Stimulated activated naive CD8-positive, alpha-beta T cell treated with anti-CD3 and anti-CD28 coated beads, Interleukin-15, amount 100 ng/mL, for 72 hours (primary cell): Measurements from ENCODE around the gene RCAN3.
"Not testable (repeated sequence)": the region's sequence is repeated elsewhere in the genome, so short reads cannot be mapped to it uniquely, and the experiment has no call there.

Experiments used
- ATAC-seq: fragments of 150-1000 bp; cut with Tn5 transposase; 2 replicates; pipeline ENCODE4 v1.10.0; 2021; ENCODE audit warnings: mild to moderate bottlenecking, moderate library complexity
- DNase-seq, 2 donors: peaks; one replicate each; pipeline ENCODE4 v3.0.0; 2021 to 2022
- H3K27ac Mint-ChIP-seq, 2 donors: one replicate each; pipeline ENCODE4 v1.8.0; 2022; ENCODE audit warnings: mild to moderate bottlenecking in 2 of 2, mixed read lengths in 2 of 2, moderate library complexity in 2 of 2
- H3K27me3 Mint-ChIP-seq: one replicate; pipeline ENCODE4 v1.8.0; 2022; ENCODE audit warnings: mixed read lengths
- H3K4me1 Mint-ChIP-seq: one replicate; pipeline ENCODE4 v1.8.0; 2022; ENCODE audit warnings: mild to moderate bottlenecking, mixed read lengths
- H3K4me3 Mint-ChIP-seq, 2 donors: one replicate each; pipeline ENCODE4 v1.8.0; 2022; ENCODE audit warnings: mild to moderate bottlenecking in 2 of 2, mixed read lengths in 2 of 2, moderate library complexity in 1 of 2
- H3K9me3 Mint-ChIP-seq, 2 donors: one replicate each; pipeline ENCODE4 v1.8.0; 2022; ENCODE audit warnings: mixed read lengths in 2 of 2

RCAN3 gene

GRCh38 chr1:24476571-24476970 is 26.1 kb upstream of the RCAN3 start:
- ATAC-seq: no peak
- H3K4me3 Mint-ChIP-seq: peak overlapping the region in 1 of 2 donors; percentile 10

GRCh38 chr1:24477309-24477708 is 25.3 kb upstream of the RCAN3 start:
- no peak for DNase-seq
- Mint-ChIP-seq H3K4me3 (no peak overlapping the region), H3K27me3 (no peaks in the 10 kb centered on the region), H3K27ac (no peak overlapping the region), H3K4me1 (peaks cover 49% of the 10 kb centered on the region), H3K9me3 (no peaks in the 10 kb centered on the region)
- no peak for ATAC-seq

More at GRCh38 chr1:24476571-24476970, 26.1 kb upstream of the RCAN3 start:
- peak overlapping the region in 1 of 2 donors; percentile 31 for H3K27ac Mint-ChIP-seq
- H3K27me3 Mint-ChIP-seq: no peaks in the 10 kb centered on the region
- H3K4me1 Mint-ChIP-seq: peaks cover 42% of the 10 kb centered on the region
- no peak for DNase-seq
- no peaks in the 10 kb centered on the region for H3K9me3 Mint-ChIP-seq

DNA sequence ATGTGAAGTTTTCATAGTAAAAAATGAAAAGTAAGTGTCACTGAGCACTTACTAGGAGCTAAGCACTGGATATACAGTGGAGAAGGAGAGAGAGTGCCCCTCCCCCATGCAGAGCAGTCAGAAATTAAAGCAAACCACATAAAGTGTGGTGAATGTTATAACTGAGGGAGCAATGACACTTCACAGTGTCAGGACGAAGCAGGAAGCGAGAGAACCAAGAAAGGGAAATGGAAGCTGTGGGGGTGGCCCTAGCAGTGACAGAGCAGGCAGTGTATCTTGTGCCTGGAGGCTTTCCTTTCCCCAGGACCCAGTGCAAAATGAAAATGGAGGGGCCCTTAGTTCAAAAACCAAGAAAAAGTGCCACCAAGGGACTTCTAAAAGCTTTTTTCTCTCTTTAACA is 21.5 kb upstream of the RCAN3 start:
- ATAC-seq (peak; percentile 72), DNase-seq (peak in 1 of 2 donors; percentile 62)
- Mint-ChIP-seq H3K27ac (peak overlapping the region; percentile 77 to 96), H3K4me1 (peaks cover 85% of the 10 kb centered on the region), H3K4me3 (peak overlapping the region; percentile 55 to 72), H3K9me3 (no peaks in the 10 kb centered on the region), H3K27me3 (no peaks in the 10 kb centered on the region)

DNA sequence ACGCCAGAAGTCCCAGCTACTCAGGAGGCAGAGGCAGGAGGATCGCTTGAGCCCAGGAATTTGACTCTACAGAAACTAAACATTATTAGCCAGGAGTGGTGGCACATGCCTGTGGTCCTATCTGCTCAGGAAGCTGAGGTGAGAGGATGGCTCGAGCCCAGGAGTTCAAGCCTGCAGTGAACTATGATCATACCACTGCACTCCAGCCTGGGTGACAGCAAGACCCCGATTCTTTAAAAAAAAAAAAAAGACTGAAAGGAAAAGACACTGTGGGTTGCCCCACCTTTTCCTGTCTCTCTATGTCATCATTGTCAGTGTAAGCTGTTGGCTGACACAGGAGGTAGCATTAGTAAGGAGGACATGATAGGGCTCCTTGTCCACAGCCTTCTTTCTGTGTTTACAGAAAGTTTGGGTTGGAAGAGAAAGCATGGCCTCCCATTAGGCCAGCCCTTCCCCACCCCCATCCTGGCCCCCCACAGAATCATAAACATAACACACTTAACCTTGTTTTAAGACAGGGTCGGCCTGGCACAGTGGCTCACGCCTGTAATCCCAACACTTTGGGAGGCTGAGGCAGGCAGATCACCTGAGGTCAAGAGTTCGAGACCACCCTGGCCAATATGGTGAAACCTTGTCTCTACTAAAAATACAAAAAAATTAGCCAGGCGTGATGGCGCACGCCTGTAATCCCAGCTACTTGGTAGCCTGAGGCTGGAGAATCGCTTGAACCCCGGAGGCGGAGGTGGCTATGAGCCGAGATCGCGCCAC is 20.6 kb upstream of the RCAN3 start:
- H3K27ac Mint-ChIP-seq: peak overlapping the region; percentile 95 to 96
- peak overlapping the region; percentile 55 to 72 for H3K4me3 Mint-ChIP-seq
- DNase-seq: peak in 1 of 2 donors; percentile 38
- no peaks in the 10 kb centered on the region for H3K27me3 Mint-ChIP-seq
- no peaks in the 10 kb centered on the region for H3K9me3 Mint-ChIP-seq
- peaks cover 86% of the 10 kb centered on the region for H3K4me1 Mint-ChIP-seq
- peak; percentile 67 for ATAC-seq

GRCh38 chr1:24483441-24483840 is 19.2 kb upstream of the RCAN3 start:
- H3K27ac Mint-ChIP-seq: peak overlapping the region in 1 of 2 donors; percentile 96
- ATAC-seq: peak; percentile 63
- peaks cover 89% of the 10 kb centered on the region for H3K4me1 Mint-ChIP-seq
- no peaks in the 10 kb centered on the region for H3K27me3 Mint-ChIP-seq
- peak; percentile 40 to 53 for DNase-seq
- peak overlapping the region; percentile 49 to 53 for H3K4me3 Mint-ChIP-seq
- H3K9me3 Mint-ChIP-seq: no peaks in the 10 kb centered on the region

DNA sequence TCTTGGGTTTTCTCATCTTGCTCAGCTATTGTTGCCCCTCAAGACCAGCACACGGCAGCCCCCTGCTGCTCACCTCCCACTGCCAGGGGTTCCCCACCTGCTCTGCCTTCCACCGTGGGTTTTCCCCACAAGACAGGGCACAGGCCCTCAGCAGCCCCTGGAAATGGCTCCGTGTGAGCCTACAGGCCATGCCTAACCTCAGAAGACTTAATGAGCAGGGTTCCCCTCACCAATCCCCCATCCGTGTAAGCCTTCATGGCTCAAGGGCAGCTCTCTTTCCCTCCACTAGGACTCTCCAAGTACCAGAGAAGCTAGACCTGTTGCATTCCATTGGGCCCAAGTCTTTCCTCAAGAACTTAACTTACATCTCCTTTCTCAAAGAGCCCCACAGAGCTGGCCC is 18.4 kb upstream of the RCAN3 start:
- ATAC-seq (peak; percentile 57), DNase-seq (peak; percentile 28 to 58)
- H3K27ac Mint-ChIP-seq: peak overlapping the region; percentile 95 to 96
- peaks cover 91% of the 10 kb centered on the region for H3K4me1 Mint-ChIP-seq
- no peaks in the 10 kb centered on the region for H3K9me3 Mint-ChIP-seq
- peak overlapping the region; percentile 65 to 74 for H3K4me3 Mint-ChIP-seq
- no peaks in the 10 kb centered on the region for H3K27me3 Mint-ChIP-seq

- DNase-seq (peak; percentile 26 to 35), ATAC-seq (no peak)
- H3K4me3 Mint-ChIP-seq: peak overlapping the region; percentile 89 to 91
- H3K27ac Mint-ChIP-seq: peak overlapping the region; percentile 94
- H3K27me3 Mint-ChIP-seq: no peaks in the 10 kb centered on the region
- peaks cover 0 to 10% of the 10 kb centered on the region in 2 donors for H3K9me3 Mint-ChIP-seq
- peaks cover 83% of the 10 kb centered on the region for H3K4me1 Mint-ChIP-seq
Measured at GRCh38 chr1:24486331-24487065, 16.1 kb upstream of the RCAN3 start.

GRCh38 chr1:24487455-24487854 is 15.2 kb upstream of the RCAN3 start:
- H3K27ac Mint-ChIP-seq: peak overlapping the region; percentile 94
- H3K9me3 Mint-ChIP-seq: peaks cover 0 to 10% of the 10 kb centered on the region in 2 donors
- peaks cover 81% of the 10 kb centered on the region for H3K4me1 Mint-ChIP-seq
- ATAC-seq: no peak
- no peaks in the 10 kb centered on the region for H3K27me3 Mint-ChIP-seq
- peak overlapping the region; percentile 89 to 91 for H3K4me3 Mint-ChIP-seq
- DNase-seq: no peak

- not testable (repeated sequence) for H3K27me3 Mint-ChIP-seq, H3K9me3 Mint-ChIP-seq
- ATAC-seq: peak; percentile 70
- peak; percentile 47 to 73 for DNase-seq
- Mint-ChIP-seq H3K27ac (peak overlapping the region; percentile 94), H3K4me1 (peaks cover 80% of the 10 kb centered on the region), H3K4me3 (peak overlapping the region; percentile 89 to 91)
Measured at GRCh38 chr1:24488159-24488558, 14.5 kb upstream of the RCAN3 start.

DNA sequence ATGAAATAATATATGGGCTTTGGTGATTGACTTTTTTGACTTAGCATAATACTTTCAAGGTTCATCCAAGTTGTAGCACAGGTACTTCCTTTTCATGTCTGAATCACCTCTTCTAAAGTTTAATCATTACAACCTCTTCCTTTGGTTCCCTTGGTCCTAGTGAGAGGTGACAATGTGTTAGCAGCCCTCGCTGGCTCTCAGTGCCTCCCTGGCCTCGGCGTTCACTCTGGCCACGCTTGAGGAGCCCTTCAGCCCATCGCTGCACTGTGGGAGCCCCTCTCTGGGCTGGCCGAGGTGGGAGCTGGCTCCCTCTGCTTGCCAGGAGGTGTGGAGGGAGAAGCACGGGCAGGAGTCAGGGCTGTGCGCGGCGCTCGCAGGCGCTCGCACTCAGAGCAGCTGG is 13.0 kb upstream of the RCAN3 start:
- no peak overlapping the region for H3K4me3 Mint-ChIP-seq
- peaks cover 65% of the 10 kb centered on the region for H3K4me1 Mint-ChIP-seq
- H3K27me3 Mint-ChIP-seq: no peaks in the 10 kb centered on the region
- H3K27ac Mint-ChIP-seq: no peak overlapping the region
- ATAC-seq (no peak), DNase-seq (no peak)
- peaks cover 0 to 10% of the 10 kb centered on the region in 2 donors for H3K9me3 Mint-ChIP-seq

DNA sequence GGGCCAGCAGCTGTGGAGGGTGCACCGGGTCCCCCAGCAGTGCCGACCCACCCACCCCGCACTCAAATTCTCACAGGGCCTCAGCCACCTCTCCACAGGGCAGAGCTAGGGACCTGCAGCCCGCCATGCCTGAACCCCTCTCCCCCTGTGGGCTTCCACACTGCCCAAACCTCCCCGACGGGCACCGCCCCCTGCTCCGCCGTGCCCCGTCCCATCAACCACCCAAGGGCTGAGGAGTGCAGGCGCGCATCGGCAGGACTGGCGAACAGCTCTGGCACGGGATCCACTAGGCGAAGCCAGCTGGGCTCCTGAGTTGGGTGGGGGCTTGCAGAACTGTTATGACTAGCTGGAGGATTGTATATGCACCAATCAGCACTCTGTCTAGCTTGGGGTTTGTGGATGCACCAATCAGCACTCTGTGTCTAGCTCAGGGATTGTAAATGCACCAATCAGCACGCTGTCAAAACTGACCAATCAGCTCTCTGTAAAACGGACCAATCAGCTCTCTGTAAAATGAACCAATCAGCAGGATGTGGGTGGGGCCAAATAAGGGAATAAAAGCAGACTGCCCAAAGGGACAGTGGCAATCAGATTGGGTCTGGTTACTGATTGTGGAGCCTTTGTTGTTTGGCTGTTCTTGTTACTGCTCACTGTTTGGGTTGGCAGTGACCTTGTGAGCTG is 12.4 kb upstream of the RCAN3 start:
- Mint-ChIP-seq H3K27ac (peak overlapping the region in 1 of 2 donors; percentile 42), H3K4me1 (peaks cover 60% of the 10 kb centered on the region)
- no peak for ATAC-seq

DNA sequence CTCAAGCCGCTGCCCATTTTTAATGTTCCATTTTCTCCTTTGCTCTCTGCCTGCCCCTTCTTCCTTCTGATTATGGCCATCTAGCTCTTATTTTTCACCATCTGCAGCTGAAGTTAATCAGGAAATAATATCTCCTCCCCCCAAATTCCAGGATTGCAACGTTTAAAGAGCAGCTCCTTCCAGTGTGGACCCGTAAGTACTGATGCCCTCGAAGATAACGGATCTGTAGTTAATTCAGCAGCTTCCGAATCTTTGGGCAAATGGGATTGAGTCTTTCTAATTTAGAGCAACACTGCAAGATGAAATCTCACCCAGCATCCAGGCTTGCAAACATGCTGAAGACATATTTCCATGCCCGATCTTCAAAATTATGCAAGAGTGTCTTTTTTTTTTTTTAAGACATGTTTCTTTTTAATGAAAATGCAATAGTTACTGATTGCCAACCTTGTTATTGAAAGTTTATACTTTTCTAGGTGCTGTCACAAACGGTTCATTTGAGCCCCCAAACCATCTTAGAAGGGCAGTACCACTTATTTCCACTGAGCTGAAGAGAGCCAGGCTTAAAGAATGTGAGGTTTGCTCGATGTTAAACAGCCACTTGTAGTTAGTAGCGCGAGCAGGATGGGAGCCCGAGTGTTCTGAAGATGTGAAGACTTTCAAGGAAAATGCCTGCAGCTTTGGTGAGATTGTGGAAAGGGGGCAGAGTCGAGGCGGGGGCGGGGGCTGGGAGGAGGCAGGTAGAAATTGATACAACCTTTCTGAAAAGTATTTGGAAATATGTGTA is 10.9 kb upstream of the RCAN3 start:
- Mint-ChIP-seq H3K9me3 (peaks cover 0 to 10% of the 10 kb centered on the region in 2 donors), H3K27ac (no peak overlapping the region), H3K4me1 (peaks cover 44% of the 10 kb centered on the region), H3K4me3 (no peak overlapping the region), H3K27me3 (no peaks in the 10 kb centered on the region)
- DNase-seq (no peak), ATAC-seq (no peak)

More for the DNA sequence above, 12.4 kb upstream of the RCAN3 start:
- peaks cover 0 to 10% of the 10 kb centered on the region in 2 donors for H3K9me3 Mint-ChIP-seq
- no peak for DNase-seq
- no peaks in the 10 kb centered on the region for H3K27me3 Mint-ChIP-seq
- H3K4me3 Mint-ChIP-seq: no peak overlapping the region

GRCh38 chr1:24492935-24493334 is 9.7 kb upstream of the RCAN3 start:
- H3K4me3 Mint-ChIP-seq, DNase-seq, ATAC-seq, H3K9me3 Mint-ChIP-seq, H3K27me3 Mint-ChIP-seq, H3K27ac Mint-ChIP-seq: not testable (repeated sequence)
- H3K4me1 Mint-ChIP-seq: peaks cover 37% of the 10 kb centered on the region

DNA sequence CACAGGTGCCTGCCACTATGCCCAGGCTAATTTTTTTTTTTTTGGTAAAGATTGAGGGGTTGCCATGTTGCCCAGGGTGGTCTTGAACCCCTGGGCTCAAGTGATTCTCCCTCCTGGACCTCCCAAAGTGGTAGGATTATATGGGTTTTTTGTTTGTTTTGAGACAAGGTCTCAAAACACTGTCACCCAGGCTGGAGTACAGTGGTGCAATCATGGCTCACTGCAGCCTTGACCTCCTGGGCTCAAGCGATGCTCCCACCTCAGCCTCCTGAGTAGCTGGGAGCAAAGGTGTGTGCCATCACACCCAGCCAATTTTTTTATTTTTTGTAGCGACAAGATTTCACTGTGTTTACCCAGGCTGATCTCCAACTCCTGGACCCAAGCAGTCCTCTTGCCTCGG is 8.9 kb upstream of the RCAN3 start:
- ATAC-seq (no peak), DNase-seq (no peak)
- no peak overlapping the region for H3K4me3 Mint-ChIP-seq
- no peaks in the 10 kb centered on the region for H3K27me3 Mint-ChIP-seq
- peaks cover 0 to 10% of the 10 kb centered on the region in 2 donors for H3K9me3 Mint-ChIP-seq
- H3K27ac Mint-ChIP-seq: no peak overlapping the region
- H3K4me1 Mint-ChIP-seq: peaks cover 37% of the 10 kb centered on the region

GRCh38 chr1:24498589-24498988 is 4.0 kb upstream of the RCAN3 start:
- Mint-ChIP-seq H3K4me1 (peaks cover 42% of the 10 kb centered on the region), H3K9me3 (no peaks in the 10 kb centered on the region), H3K27me3 (no peaks in the 10 kb centered on the region), H3K27ac (no peak overlapping the region), H3K4me3 (no peak overlapping the region)
- ATAC-seq (no peak), DNase-seq (no peak)
